Gastroesophageal sphincter (tissue), 4 donors: ENCODE measurements around the gene MAP2K2. TPM values are rescaled to one million over a fixed set of nuclear protein-coding genes. Genes with fewer than 3 reads are reported as not detected.

Experiments used
- ATAC-seq: fragments of 150-250 bp; one replicate; pipeline ENCODE4 v1.9.1; 2016; ENCODE audit warnings: mild to moderate bottlenecking, moderate library complexity
- H3K27ac ChIP-seq, 4 donors: fragments of 200-600 bp; sonication (generic) in 3 of 4; 1 replicate in 3 of 4; 2 replicates in 1 of 4; pipeline ENCODE4 v1.5.1; 2016 to 2019
- H3K27me3 ChIP-seq: fragments of 200-600 bp; sonication (generic); one replicate; pipeline ENCODE4 v1.5.1; 2019
- H3K36me3 ChIP-seq, 2 donors: fragments of 200-600 bp; sonication (generic); one replicate each; pipeline ENCODE4 v1.5.1; 2019; ENCODE audit warnings: control low read depth in 1 of 2
- H3K4me1 ChIP-seq, 3 donors: fragments of 200-600 bp; sonication (generic); 1 replicate in 2 of 3; 2 replicates in 1 of 3; pipeline ENCODE4 v1.5.1; 2016 to 2019; ENCODE audit warnings: control low read depth in 2 of 3
- H3K4me3 ChIP-seq, 2 donors: fragments of 200-600 bp; sonication (generic); one replicate each; pipeline ENCODE4 v1.5.1; 2019; ENCODE audit warnings: mild to moderate bottlenecking in 1 of 2, moderate library complexity in 1 of 2
- H3K9me3 ChIP-seq, 3 donors: fragments of 200-600 bp; sonication (generic); one replicate each; pipeline ENCODE4 v1.5.1; 2017 to 2019; ENCODE audit warnings: control low read depth in 2 of 3
- CTCF ChIP-seq, 4 experiments: fragments of 200-600 bp in 2 of 4; fragments of 450-650 bp in 2 of 4; sonication (generic) in 1 of 4; IDR thresholded peaks; one replicate each; pipeline ENCODE4 v1.5.1; 2017 to 2019; ENCODE audit warnings: antibody characterized with exemption in 4 of 4, mild to moderate bottlenecking in 2 of 4, moderate library complexity in 2 of 4
- EP300 ChIP-seq: sonication (generic); formaldehyde crosslinking; IDR thresholded peaks from one replicate; pipeline ENCODE4 v1.6.1; 2017; ENCODE audit warnings: antibody characterized with exemption, mild to moderate bottlenecking
- POLR2A ChIP-seq, 2 donors: fragments of 450-650 bp; IDR thresholded peaks; one replicate each; pipeline ENCODE4 v1.6.1; 2017; ENCODE audit warnings: antibody characterized with exemption in 2 of 2, mild to moderate bottlenecking in 2 of 2, moderate library complexity in 1 of 2
- POLR2AphosphoS5 ChIP-seq: sonication (generic); formaldehyde crosslinking; IDR thresholded peaks from one replicate; pipeline ENCODE4 v1.6.1; 2017; ENCODE audit warnings: antibody characterized with exemption
- WGBS, 2 donors: methylation state at CpG; one replicate each; pipeline ENCODE4 v1.1.5; 2018; ENCODE audit warnings: low coverage in 1 of 2; 5-methylcytosine and 5-hydroxymethylcytosine counted together
- total RNA-seq, 4 donors: library from RNA; depleted of rRNA; stranded (reverse); fragments of >200 nt; gene quantifications; one replicate each; pipeline ENCODE4 v1.1.0, GENCODE V29; 2016

MAP2K2 gene
- 100 to 1,000 TPM in 1 of 4 donors, 10 to 100 TPM in 3; 53.3 to 112 (median 69.7) TPM for total RNA-seq

- no peaks in the 10 kb centered on the region for H3K9me3 ChIP-seq
- peak; percentile 98 for ATAC-seq
- peaks cover 4 to 48% (median 16%) of the 10 kb centered on the region in 3 donors for H3K4me1 ChIP-seq
- 0 to 5% methylated on average over 5 to 6 of the region's 102 CpGs for WGBS, 2 donors
- TF ChIP-seq POLR2A (IDR thresholded peaks at IDR 0.05) (peak; percentile 49 to 63), POLR2AphosphoS5 (peak; percentile 61), CTCF (IDR thresholded peaks at IDR 0.05) (peak in 3 of 4 experiments; percentile 11 to 37 (median 24)), EP300 (no peak)
- H3K36me3 ChIP-seq, result peaks cover 0 to 17% of the 10 kb centered on the region in 2 donors
- H3K27me3 ChIP-seq, result no peaks in the 10 kb centered on the region
- H3K4me3 ChIP-seq, result peak within 1 kb of the TSS; percentile 84 to 98
- peak within 1 kb of the TSS; percentile 39 to 87 (median 83) for H3K27ac ChIP-seq
Measured at GRCh38 chr19:4123615-4124568, at the start of gene MAP2K2. TSS of gene MAP2K2 (minus strand) at chr19:4124122. CDS start at chr19:4123875, 247 bp downstream.

GRCh38 chr19:4172861-4173473 is 49.0 kb upstream of the MAP2K2 start:
- Histone ChIP-seq H3K27me3 (peaks cover 41% of the 10 kb centered on the region), H3K4me3 (no peak overlapping the region), H3K36me3 (peaks cover 0 to 39% of the 10 kb centered on the region in 2 donors), H3K9me3 (no peaks in the 10 kb centered on the region), H3K27ac (no peak overlapping the region), H3K4me1 (peaks cover 0 to 10% (median 0%) of the 10 kb centered on the region in 3 donors)
- peak; percentile 62 for ATAC-seq
- no peak for TF ChIP-seq CTCF (IDR thresholded peaks at IDR 0.05)
- no peak for TF ChIP-seq POLR2A (IDR thresholded peaks at IDR 0.05)
- no peak for TF ChIP-seq EP300
- no peak for TF ChIP-seq POLR2AphosphoS5
- 8% methylated on average over 4 of the region's 45 CpGs; no CpG with 5 or more reads in 1 of the 2 donors for WGBS, 2 donors

GRCh38 chr19:4171676-4172075 is 47.8 kb upstream of the MAP2K2 start:
- no peak overlapping the region for H3K27ac ChIP-seq

GRCh38 chr19:4164262-4164661 is 40.3 kb upstream of the MAP2K2 start:
- 57 to 75% methylated on average over 3 to 8 of the region's 11 CpGs for WGBS, 2 donors
- Histone ChIP-seq H3K4me3 (no peak overlapping the region), H3K9me3 (no peaks in the 10 kb centered on the region), H3K27me3 (peaks cover 62% of the 10 kb centered on the region), H3K36me3 (no peaks in the 10 kb centered on the region), H3K4me1 (no peaks in the 10 kb centered on the region), H3K27ac (no peak overlapping the region)
- TF ChIP-seq CTCF (IDR thresholded peaks at IDR 0.05) (no peak), POLR2A (IDR thresholded peaks at IDR 0.05) (no peak)
- no peak for ATAC-seq

More at GRCh38 chr19:4171676-4172075, 47.8 kb upstream of the MAP2K2 start:
- no peak overlapping the region for H3K4me3 ChIP-seq
- peaks cover 0 to 10% (median 0%) of the 10 kb centered on the region in 3 donors for H3K4me1 ChIP-seq
- peaks cover 0 to 27% of the 10 kb centered on the region in 2 donors for H3K36me3 ChIP-seq
- ATAC-seq, result no peak
- peaks cover 52% of the 10 kb centered on the region for H3K27me3 ChIP-seq
- WGBS, 2 donors, result 43 to 100% methylated on average over 1 to 7 of the region's 22 CpGs
- no peak for TF ChIP-seq POLR2A (IDR thresholded peaks at IDR 0.05)
- no peak for TF ChIP-seq EP300
- no peak for TF ChIP-seq CTCF (IDR thresholded peaks at IDR 0.05)
- no peak for TF ChIP-seq POLR2AphosphoS5
- no peaks in the 10 kb centered on the region for H3K9me3 ChIP-seq
